Measurements from ENCODE around the gene BAK1. TPM values are rescaled to one million over a fixed set of nuclear protein-coding genes. Genes with fewer than 3 reads are reported as not detected.

BAK1 gene
- 10 to 100 TPM; 17.5 to 23.2 (median 19.9) TPM for total RNA-seq (2021; fragmentation: NEBNext Ultra II Directional; extraction: Animal tissue kit (Norgen Biotek cat#: 25700))
- long read RNA-seq, transcript BAK1-202 (6 exons, 2,136 nt) = major isoform, 44 of 50 reads
- long read RNA-seq, partial matches to known transcripts = 2 of 50 reads
- long read RNA-seq, other reads (novel, unspliced or antisense) = 4 of 50 reads

DNA sequence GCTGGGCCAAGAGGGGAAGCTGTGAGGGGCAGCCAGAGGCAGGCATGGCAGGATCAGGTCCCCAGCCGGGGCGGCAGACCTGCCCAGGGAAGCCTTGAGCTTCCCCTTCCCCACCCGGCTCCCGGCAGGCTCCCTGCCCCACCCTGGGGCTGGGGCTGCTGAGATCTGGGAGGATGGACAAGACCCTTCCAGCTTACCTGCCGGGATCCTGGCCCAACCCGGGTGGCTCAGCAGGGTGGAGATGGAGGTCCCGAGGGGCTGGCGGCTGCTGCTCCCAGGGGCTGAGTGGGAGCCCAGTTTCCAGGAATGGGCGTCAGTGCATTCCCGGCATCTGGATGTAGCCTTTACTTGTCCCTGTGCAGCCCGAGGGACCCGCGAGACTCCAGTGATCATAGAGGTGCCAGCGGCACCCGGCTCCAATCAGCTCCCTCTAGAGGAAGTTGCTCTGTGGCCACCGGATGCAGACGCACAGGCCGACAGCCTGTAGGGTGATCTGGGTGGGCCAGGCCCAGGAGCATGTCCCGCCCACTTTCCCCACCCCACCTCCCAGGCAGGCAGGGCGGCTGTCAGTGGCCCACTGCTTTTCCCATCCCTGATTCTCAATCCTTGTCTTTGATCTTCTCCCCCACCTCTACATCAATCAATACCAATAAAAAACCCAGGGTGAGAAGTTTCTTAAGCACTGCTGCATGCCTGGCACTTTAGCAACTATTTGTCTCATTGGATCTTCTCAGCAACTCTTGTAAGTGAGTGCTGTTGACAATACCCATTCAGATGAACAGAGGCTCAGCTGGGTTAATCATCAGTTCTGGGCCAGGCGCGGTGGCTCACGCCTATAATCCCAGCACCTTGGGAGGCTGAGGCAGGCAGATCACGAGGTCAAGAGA lies at the start of gene BAK1:
Gene BAK1, minus strand, starts transcription at position 449 of the 887 bp plus-strand sequence. CDS start 2,672 bp downstream, outside the sequence.
- Mint-ChIP-seq H3K9me3 (no peaks in the 10 kb centered on the region), H3K4me1 (ENCODE audit: low read depth) (peaks cover 22% of the 10 kb centered on the region), H3K36me3 (ENCODE audit: low read depth) (peaks cover 13% of the 10 kb centered on the region), H3K27ac (peak within 1 kb of the TSS; percentile 71), H3K4me3 (peak within 1 kb of the TSS; percentile 94), H3K27me3 (ENCODE audit: insufficient read depth) (no peaks in the 10 kb centered on the region; the same call in 1 of the 2 replicates)
- TF ChIP-seq CTCF (IDR thresholded peaks at IDR 0.05) = peak; percentile 78
- DNase-seq = peak; percentile 92

- Mint-ChIP-seq H3K27ac (no peak overlapping the region), H3K4me1 (ENCODE audit: low read depth) (peaks cover 40% of the 10 kb centered on the region), H3K36me3 (ENCODE audit: low read depth) (peaks cover 21% of the 10 kb centered on the region), H3K4me3 (no peak overlapping the region), H3K9me3 (no peaks in the 10 kb centered on the region), H3K27me3 (ENCODE audit: insufficient read depth) (no peaks in the 10 kb centered on the region; the same call in 1 of the 2 replicates)
- no peak for DNase-seq
- TF ChIP-seq CTCF (IDR thresholded peaks at IDR 0.05) = no peak
Measured at GRCh38 chr6:33628401-33628964, 48.4 kb upstream of the BAK1 start.

DNA sequence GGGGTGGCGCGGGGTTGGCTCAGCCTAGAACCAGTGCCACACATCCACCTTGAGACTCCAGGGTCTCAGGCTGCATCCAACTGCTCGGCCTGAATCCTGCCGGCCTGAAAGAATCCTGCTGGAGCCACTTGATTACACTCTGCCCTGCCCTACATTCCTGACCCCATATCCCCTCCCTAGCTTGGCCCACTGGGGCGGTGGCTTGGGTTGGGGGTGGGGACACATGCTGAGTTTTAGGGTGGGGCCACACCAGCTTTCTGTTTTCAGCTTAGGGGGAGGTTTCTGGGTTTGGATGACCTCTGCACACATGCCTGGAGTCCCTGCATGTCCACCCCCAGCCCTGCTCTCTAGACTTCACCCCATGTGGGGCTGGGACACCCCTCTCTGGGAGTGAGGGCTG lies 47.8 kb upstream of the BAK1 start:
- Mint-ChIP-seq H3K27me3 (ENCODE audit: insufficient read depth) (no peaks in the 10 kb centered on the region; the same call in 1 of the 2 replicates), H3K9me3 (no peaks in the 10 kb centered on the region), H3K4me3 (no peak overlapping the region), H3K36me3 (ENCODE audit: low read depth) (peaks cover 21% of the 10 kb centered on the region), H3K4me1 (ENCODE audit: low read depth) (peaks cover 42% of the 10 kb centered on the region), H3K27ac (no peak overlapping the region)
- no peak for TF ChIP-seq CTCF (IDR thresholded peaks at IDR 0.05)
- DNase-seq = no peak

DNA sequence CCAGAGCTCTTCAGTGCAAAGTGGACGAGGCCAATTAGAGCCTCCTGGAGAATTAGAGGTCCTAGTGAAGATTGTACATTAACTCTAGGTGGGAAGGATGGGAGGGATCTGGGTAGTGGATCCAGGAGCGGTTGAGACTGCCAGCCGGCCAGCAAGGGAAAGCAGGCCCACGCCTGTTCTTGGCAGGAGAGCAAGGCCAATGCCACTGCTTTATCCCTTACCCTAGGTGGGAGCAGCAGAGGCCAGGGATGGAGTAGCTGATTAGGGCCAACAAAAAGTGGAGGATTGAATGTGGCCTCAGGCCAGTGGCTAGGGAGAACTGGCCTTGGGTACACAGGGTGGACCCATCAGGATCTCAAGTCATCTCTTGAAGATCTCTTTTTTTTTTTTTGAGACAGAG lies 44.8 kb upstream of the BAK1 start:
- no peak for TF ChIP-seq CTCF (IDR thresholded peaks at IDR 0.05)
- H3K9me3 Mint-ChIP-seq = no peaks in the 10 kb centered on the region
- H3K4me3 Mint-ChIP-seq = no peak overlapping the region
- peaks cover 50% of the 10 kb centered on the region for H3K4me1 Mint-ChIP-seq (ENCODE audit: low read depth)
- no peaks in the 10 kb centered on the region for H3K27me3 Mint-ChIP-seq (ENCODE audit: insufficient read depth)
- H3K36me3 Mint-ChIP-seq (ENCODE audit: low read depth) = peaks cover 14% of the 10 kb centered on the region; the same call in 1 of the 2 replicates
- H3K27ac Mint-ChIP-seq = no peak overlapping the region
- no peak for DNase-seq

GRCh38 chr6:33623895-33624381 lies 43.9 kb upstream of the BAK1 start:
- Mint-ChIP-seq H3K27ac (peak overlapping the region; percentile 86), H3K4me1 (ENCODE audit: low read depth) (peaks cover 59% of the 10 kb centered on the region), H3K36me3 (ENCODE audit: low read depth) (peaks cover 14% of the 10 kb centered on the region; the same call in 1 of the 2 replicates), H3K27me3 (ENCODE audit: insufficient read depth) (no peaks in the 10 kb centered on the region), H3K4me3 (peak overlapping the region; percentile 89), H3K9me3 (no peaks in the 10 kb centered on the region)
- DNase-seq = no peak
- no peak for TF ChIP-seq CTCF (IDR thresholded peaks at IDR 0.05)

Data from HFFc6 (cell line).